ENCODE measurements around the gene PDZRN4. TPM values are rescaled to one million over a fixed set of nuclear protein-coding genes. Genes with fewer than 3 reads are reported as not detected.

The PDZRN4 gene
- total RNA-seq, 1 donor from 2014 or later: 2.3 TPM

- Mint-ChIP-seq H3K27ac (no peak overlapping the region), H3K36me3 (no peaks in the 10 kb centered on the region), H3K9me3 (no peaks in the 10 kb centered on the region), H3K4me3 (no peak overlapping the region), H3K27me3 (peaks cover 12% of the 10 kb centered on the region), H3K4me1 (ENCODE audit: unreplicated experiment) (peaks cover 10% of the 10 kb centered on the region)
- no peak for DNase-seq (ENCODE audit: extremely low spot score, unreplicated experiment)
- TF ChIP-seq CTCF (conservative IDR thresholded peaks at IDR 0.05): no peak
These were observed 338.9 kb downstream of the PDZRN4 start for GRCh38 chr12:41527062-41527461.

- no peak overlapping the region for H3K4me3 Mint-ChIP-seq
- TF ChIP-seq CTCF (conservative IDR thresholded peaks at IDR 0.05): no peak
- H3K27me3 Mint-ChIP-seq: peaks cover 12% of the 10 kb centered on the region
- DNase-seq (ENCODE audit: extremely low spot score, unreplicated experiment): no peak
- H3K9me3 Mint-ChIP-seq: no peaks in the 10 kb centered on the region
- no peak overlapping the region for H3K27ac Mint-ChIP-seq
- H3K36me3 Mint-ChIP-seq: no peaks in the 10 kb centered on the region
- H3K4me1 Mint-ChIP-seq (ENCODE audit: unreplicated experiment): peaks cover 6% of the 10 kb centered on the region
These were observed 339.5 kb downstream of the PDZRN4 start for GRCh38 chr12:41527534-41528116.

GRCh38 chr12:41528874-41529273 lies 340.8 kb downstream of the PDZRN4 start:
- Mint-ChIP-seq H3K4me1 (ENCODE audit: unreplicated experiment) (peaks cover 6% of the 10 kb centered on the region), H3K36me3 (no peaks in the 10 kb centered on the region), H3K27me3 (peaks cover 12% of the 10 kb centered on the region), H3K4me3 (no peak overlapping the region), H3K9me3 (no peaks in the 10 kb centered on the region), H3K27ac (no peak overlapping the region)
- no peak for DNase-seq (ENCODE audit: extremely low spot score, unreplicated experiment)
- no peak for TF ChIP-seq CTCF (conservative IDR thresholded peaks at IDR 0.05)

GRCh38 chr12:41530441-41530840 lies 342.3 kb downstream of the PDZRN4 start:
- Mint-ChIP-seq H3K27ac (no peak overlapping the region), H3K4me1 (ENCODE audit: unreplicated experiment) (peaks cover 11% of the 10 kb centered on the region), H3K9me3 (no peaks in the 10 kb centered on the region), H3K27me3 (peaks cover 12% of the 10 kb centered on the region), H3K4me3 (no peak overlapping the region), H3K36me3 (no peaks in the 10 kb centered on the region)
- TF ChIP-seq CTCF (conservative IDR thresholded peaks at IDR 0.05): no peak
- no peak for DNase-seq (ENCODE audit: extremely low spot score, unreplicated experiment)

GRCh38 chr12:41531147-41531829 lies 343.2 kb downstream of the PDZRN4 start:
- DNase-seq (ENCODE audit: extremely low spot score, unreplicated experiment): no peak
- H3K4me1 Mint-ChIP-seq (ENCODE audit: unreplicated experiment): peaks cover 11% of the 10 kb centered on the region
- no peak overlapping the region for H3K27ac Mint-ChIP-seq
- TF ChIP-seq CTCF (conservative IDR thresholded peaks at IDR 0.05): no peak
- no peaks in the 10 kb centered on the region for H3K9me3 Mint-ChIP-seq
- H3K36me3 Mint-ChIP-seq: no peaks in the 10 kb centered on the region
- H3K4me3 Mint-ChIP-seq: no peak overlapping the region
- peaks cover 12% of the 10 kb centered on the region for H3K27me3 Mint-ChIP-seq
